ENCODE data around the gene DVL2.
"Not testable (repeated sequence)": the region's sequence is repeated elsewhere in the genome, so short reads cannot be mapped to it uniquely, and the experiment has no call there.

Gene DVL2

GRCh38 chr17:7190276-7190917, 43.9 kb downstream of the DVL2 start:
- FAIRE-seq (no peak), DNase-seq (ENCODE audit: insufficient read length, low spot score) (no peak)
- TF ChIP-seq POLR2A (IDR thresholded peaks at IDR 0.05; ENCODE audit: low read depth, low read length), result no peak
- no peak for TF ChIP-seq POLR2AphosphoS5 (IDR thresholded peaks at IDR 0.05; ENCODE audit: low read depth, low read length)
- no peak for TF ChIP-seq SPI1 (IDR thresholded peaks at IDR 0.05; ENCODE audit: low read depth, low read length)
- no peak for TF ChIP-seq TAF1 (IDR thresholded peaks at IDR 0.05; ENCODE audit: low read depth, low read length)
- no peak for TF ChIP-seq PAX5 (IDR thresholded peaks at IDR 0.05; ENCODE audit: insufficient read depth, low read length, severe bottlenecking)

- no peak for FAIRE-seq
- TF ChIP-seq POLR2A (IDR thresholded peaks at IDR 0.05; ENCODE audit: low read depth, low read length) (no peak), POLR2AphosphoS5 (IDR thresholded peaks at IDR 0.05; ENCODE audit: low read depth, low read length) (no peak), POU2F2 (IDR thresholded peaks at IDR 0.05; ENCODE audit: low read depth, low read length) (no peak), SPI1 (IDR thresholded peaks at IDR 0.05; ENCODE audit: low read depth, low read length) (no peak)
- DNase-seq (ENCODE audit: insufficient read length, low spot score), result no peak
Observed at GRCh38 chr17:7186241-7186640, 48.1 kb downstream of the DVL2 start.

- FAIRE-seq, result no peak
- DNase-seq (ENCODE audit: insufficient read length, low spot score), result no peak
- TF ChIP-seq PAX5 (IDR thresholded peaks at IDR 0.05; ENCODE audit: insufficient read depth, low read length, severe bottlenecking) (no peak), POLR2A (IDR thresholded peaks at IDR 0.05; ENCODE audit: low read depth, low read length) (no peak), POU2F2 (IDR thresholded peaks at IDR 0.05; ENCODE audit: low read depth, low read length) (no peak), SPI1 (IDR thresholded peaks at IDR 0.05; ENCODE audit: low read depth, low read length) (no peak), TAF1 (IDR thresholded peaks at IDR 0.05; ENCODE audit: low read depth, low read length) (no peak), POLR2AphosphoS5 (IDR thresholded peaks at IDR 0.05; ENCODE audit: low read depth, low read length) (no peak)
Observed at GRCh38 chr17:7184647-7185046, 49.7 kb downstream of the DVL2 start.

- FAIRE-seq, result no peak
- no peak for TF ChIP-seq POU2F2 (IDR thresholded peaks at IDR 0.05; ENCODE audit: low read depth, low read length)
- TF ChIP-seq PAX5 (IDR thresholded peaks at IDR 0.05; ENCODE audit: insufficient read depth, low read length, severe bottlenecking), result no peak
- no peak for TF ChIP-seq SPI1 (IDR thresholded peaks at IDR 0.05; ENCODE audit: low read depth, low read length)
- TF ChIP-seq POLR2A (IDR thresholded peaks at IDR 0.05; ENCODE audit: low read depth, low read length), result no peak
- no peak for TF ChIP-seq TAF1 (IDR thresholded peaks at IDR 0.05; ENCODE audit: low read depth, low read length)
- no peak for TF ChIP-seq POLR2AphosphoS5 (IDR thresholded peaks at IDR 0.05; ENCODE audit: low read depth, low read length)
- DNase-seq (ENCODE audit: insufficient read length, low spot score), result no peak
Observed at GRCh38 chr17:7184091-7184488, 50.2 kb downstream of the DVL2 start.

GRCh38 chr17:7183433-7184090, 50.8 kb downstream of the DVL2 start:
- no peak for FAIRE-seq
- no peak for DNase-seq (ENCODE audit: insufficient read length, low spot score)
- TF ChIP-seq SPI1 (IDR thresholded peaks at IDR 0.05; ENCODE audit: low read depth, low read length) (no peak), POLR2AphosphoS5 (IDR thresholded peaks at IDR 0.05; ENCODE audit: low read depth, low read length) (no peak), POLR2A (IDR thresholded peaks at IDR 0.05; ENCODE audit: low read depth, low read length) (no peak), POU2F2 (IDR thresholded peaks at IDR 0.05; ENCODE audit: low read depth, low read length) (no peak), TAF1 (IDR thresholded peaks at IDR 0.05; ENCODE audit: low read depth, low read length) (no peak), PAX5 (IDR thresholded peaks at IDR 0.05; ENCODE audit: insufficient read depth, low read length, severe bottlenecking) (no peak)

- not testable (repeated sequence) for FAIRE-seq; DNase-seq (ENCODE audit: insufficient read length, low spot score)
Observed at GRCh38 chr17:7182101-7182500, 52.2 kb downstream of the DVL2 start.

GRCh38 chr17:7179317-7180254, 54.7 kb downstream of the DVL2 start, which contains the start of gene ASGR1:
TSS of gene ASGR1 (minus strand) at chr17:7179370. CDS start at chr17:7178563, 807 bp downstream.
- FAIRE-seq (no peak), DNase-seq (ENCODE audit: insufficient read length, low spot score) (no peak)
- TF ChIP-seq TAF1 (IDR thresholded peaks at IDR 0.05; ENCODE audit: low read depth, low read length) (no peak), POLR2AphosphoS5 (IDR thresholded peaks at IDR 0.05; ENCODE audit: low read depth, low read length) (no peak), SPI1 (IDR thresholded peaks at IDR 0.05; ENCODE audit: low read depth, low read length) (no peak), POU2F2 (IDR thresholded peaks at IDR 0.05; ENCODE audit: low read depth, low read length) (no peak), PAX5 (IDR thresholded peaks at IDR 0.05; ENCODE audit: insufficient read depth, low read length, severe bottlenecking) (no peak), POLR2A (IDR thresholded peaks at IDR 0.05; ENCODE audit: low read depth, low read length) (no peak)

GRCh38 chr17:7178973-7179316, 55.4 kb downstream of the DVL2 start:
- FAIRE-seq (no peak), DNase-seq (ENCODE audit: insufficient read length, low spot score) (no peak)

GRCh38 chr17:7177954-7178477, 56.3 kb downstream of the DVL2 start:
- FAIRE-seq (no peak), DNase-seq (ENCODE audit: insufficient read length, low spot score) (no peak)
- TF ChIP-seq POLR2AphosphoS5 (IDR thresholded peaks at IDR 0.05; ENCODE audit: low read depth, low read length), result no peak
- TF ChIP-seq PAX5 (IDR thresholded peaks at IDR 0.05; ENCODE audit: insufficient read depth, low read length, severe bottlenecking), result no peak
- TF ChIP-seq POLR2A (IDR thresholded peaks at IDR 0.05; ENCODE audit: low read depth, low read length), result no peak

More at GRCh38 chr17:7178973-7179316, 55.4 kb downstream of the DVL2 start:
- TF ChIP-seq POLR2A (IDR thresholded peaks at IDR 0.05; ENCODE audit: low read depth, low read length), result no peak
- no peak for TF ChIP-seq TAF1 (IDR thresholded peaks at IDR 0.05; ENCODE audit: low read depth, low read length)
- TF ChIP-seq PAX5 (IDR thresholded peaks at IDR 0.05; ENCODE audit: insufficient read depth, low read length, severe bottlenecking), result no peak
- TF ChIP-seq SPI1 (IDR thresholded peaks at IDR 0.05; ENCODE audit: low read depth, low read length), result no peak
- TF ChIP-seq POLR2AphosphoS5 (IDR thresholded peaks at IDR 0.05; ENCODE audit: low read depth, low read length), result no peak
- no peak for TF ChIP-seq POU2F2 (IDR thresholded peaks at IDR 0.05; ENCODE audit: low read depth, low read length)
